Liver (tissue), 3 donors: ENCODE results near the gene PCYT1A.

Source experiments
- FOXA1 ChIP-seq: IDR thresholded peaks from 2 replicates; pipeline ENCODE4 v1.6.1; 2016; ENCODE audit warnings: antibody characterized with exemption
- GABPA ChIP-seq, 2 donors: IDR thresholded peaks in 1 of 2; conservative IDR thresholded peaks in 1 of 2; 2 replicates each; pipeline ENCODE4 v1.6.1; 2016; ENCODE audit warnings: antibody characterized with exemption in 2 of 2, mild to moderate bottlenecking in 1 of 2, moderate library complexity in 1 of 2
- JUND ChIP-seq, 2 donors: IDR thresholded peaks; 2 replicates each; pipeline ENCODE4 v1.6.1; 2016; ENCODE audit warnings: antibody characterized with exemption in 2 of 2
- YY1 ChIP-seq: IDR thresholded peaks from 2 replicates; pipeline ENCODE4 v1.6.1; 2016; ENCODE audit warnings: antibody characterized with exemption, mild to moderate bottlenecking
- TF ChIP-seq, protein P1 (sequence below): fragments of 150-350 bp; IDR thresholded peaks from 2 replicates; pipeline ENCODE4 v1.5.1; 2017; ENCODE audit warnings: improper control_type of control experiment, low read depth, low read length; ENCODE audit not compliant: missing input control
- TF ChIP-seq, protein P2 (sequence below): IDR thresholded peaks from 2 replicates; pipeline ENCODE4 v1.6.1; 2016; ENCODE audit warnings: antibody characterized with exemption
- donor health status: healthy.
- donor health status: healthy.

DNA sequence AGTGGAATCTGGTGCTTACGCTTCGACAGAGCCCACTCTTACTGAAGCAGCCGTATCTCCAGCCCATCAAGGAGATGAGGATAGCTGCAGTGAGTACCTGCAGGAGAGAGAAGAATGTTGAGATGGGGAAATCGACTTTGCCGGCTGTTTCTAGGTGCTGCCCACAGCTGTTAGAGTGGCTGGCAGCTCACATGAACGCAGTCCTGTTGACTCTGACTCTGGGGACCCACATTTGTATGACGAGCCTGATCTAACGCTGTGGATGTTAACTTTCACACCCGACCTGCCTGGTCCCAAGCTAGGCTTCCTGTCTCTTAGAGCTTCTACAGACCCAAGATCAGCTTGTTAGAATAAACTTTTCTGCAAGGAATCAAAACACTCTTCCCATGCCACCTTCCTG lies 39.4 kb upstream of the PCYT1A start:
- TF ChIP-seq, protein P1, sequence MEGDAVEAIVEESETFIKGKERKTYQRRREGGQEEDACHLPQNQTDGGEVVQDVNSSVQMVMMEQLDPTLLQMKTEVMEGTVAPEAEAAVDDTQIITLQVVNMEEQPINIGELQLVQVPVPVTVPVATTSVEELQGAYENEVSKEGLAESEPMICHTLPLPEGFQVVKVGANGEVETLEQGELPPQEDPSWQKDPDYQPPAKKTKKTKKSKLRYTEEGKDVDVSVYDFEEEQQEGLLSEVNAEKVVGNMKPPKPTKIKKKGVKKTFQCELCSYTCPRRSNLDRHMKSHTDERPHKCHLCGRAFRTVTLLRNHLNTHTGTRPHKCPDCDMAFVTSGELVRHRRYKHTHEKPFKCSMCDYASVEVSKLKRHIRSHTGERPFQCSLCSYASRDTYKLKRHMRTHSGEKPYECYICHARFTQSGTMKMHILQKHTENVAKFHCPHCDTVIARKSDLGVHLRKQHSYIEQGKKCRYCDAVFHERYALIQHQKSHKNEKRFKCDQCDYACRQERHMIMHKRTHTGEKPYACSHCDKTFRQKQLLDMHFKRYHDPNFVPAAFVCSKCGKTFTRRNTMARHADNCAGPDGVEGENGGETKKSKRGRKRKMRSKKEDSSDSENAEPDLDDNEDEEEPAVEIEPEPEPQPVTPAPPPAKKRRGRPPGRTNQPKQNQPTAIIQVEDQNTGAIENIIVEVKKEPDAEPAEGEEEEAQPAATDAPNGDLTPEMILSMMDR, result no peak
- TF ChIP-seq, protein P2, sequence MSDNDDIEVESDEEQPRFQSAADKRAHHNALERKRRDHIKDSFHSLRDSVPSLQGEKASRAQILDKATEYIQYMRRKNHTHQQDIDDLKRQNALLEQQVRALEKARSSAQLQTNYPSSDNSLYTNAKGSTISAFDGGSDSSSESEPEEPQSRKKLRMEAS, result no peak
- TF ChIP-seq YY1, result no peak
- TF ChIP-seq JUND (IDR thresholded peaks at IDR 0.05), result no peak
- no peak for TF ChIP-seq FOXA1
- no peak for TF ChIP-seq GABPA (IDR thresholded peaks at IDR 0.05 in 1 of 2, conservative IDR thresholded peaks at IDR 0.05 in 1 of 2)
